ENCODE measurements around the gene SLC19A3.
A peak's percentile ranks its signal among the peaks of the same experiment; 100 is the strongest.
"Not testable (repeated sequence)": the region's sequence is repeated elsewhere in the genome, so short reads cannot be mapped to it uniquely, and the experiment has no call there.

SLC19A3 gene

GRCh38 chr2:227717687-227718567 lies at the start of gene SLC19A3:
SLC19A3 (minus strand) TSS chr2:227718028; CDS start chr2:227702318, 15,710 bp downstream.
- no peak for DNase-seq

- peak; percentile 44 to 61 for DNase-seq
Measured at GRCh38 chr2:227766373-227766883, 48.6 kb upstream of the SLC19A3 start.

- DNase-seq, result no peak
Measured at GRCh38 chr2:227765788-227766372, 48.1 kb upstream of the SLC19A3 start.

- DNase-seq, result no peak
Measured at GRCh38 chr2:227761740-227762476, 44.1 kb upstream of the SLC19A3 start.

GRCh38 chr2:227759411-227760118 lies 41.7 kb upstream of the SLC19A3 start:
- DNase-seq, result no peak

GRCh38 chr2:227756261-227756660 lies 38.4 kb upstream of the SLC19A3 start:
- DNase-seq, result not testable (repeated sequence)

GRCh38 chr2:227748079-227748478 lies 30.3 kb upstream of the SLC19A3 start:
- DNase-seq, result no peak

GRCh38 chr2:227745594-227745993 lies 27.8 kb upstream of the SLC19A3 start, which contains the start of gene SCYGR8:
SCYGR8 (plus strand) TSS chr2:227745894; CDS start chr2:227745894, 0 bp downstream.
- DNase-seq, result no peak

- DNase-seq, result not testable (repeated sequence)
Measured at GRCh38 chr2:227740705-227741104, 22.9 kb upstream of the SLC19A3 start.

- no peak for DNase-seq
Measured at GRCh38 chr2:227739351-227739750, 21.5 kb upstream of the SLC19A3 start.

GRCh38 chr2:227728035-227728434 lies 10.2 kb upstream of the SLC19A3 start, which contains the start of gene SCYGR7:
SCYGR7 (plus strand) TSS chr2:227728335; CDS start chr2:227728335, 0 bp downstream.
- no peak for DNase-seq

GRCh38 chr2:227724394-227725039 lies 6.7 kb upstream of the SLC19A3 start, which contains the start of gene SCYGR6:
SCYGR6 (minus strand) TSS chr2:227724757; CDS start chr2:227724757, 0 bp downstream.
- no peak for DNase-seq

- not testable (repeated sequence) for DNase-seq
Measured at GRCh38 chr2:227722821-227723220, 5.0 kb upstream of the SLC19A3 start.

- DNase-seq, result no peak
Measured at GRCh38 chr2:227720680-227721079, 2.9 kb upstream of the SLC19A3 start.

- DNase-seq, result no peak
Measured at GRCh38 chr2:227719641-227720040, 1.8 kb upstream of the SLC19A3 start.

GRCh38 chr2:227716501-227716900 lies 1.3 kb downstream of the SLC19A3 start:
- no peak for DNase-seq

GRCh38 chr2:227713291-227713690 lies 4.5 kb downstream of the SLC19A3 start:
- DNase-seq, result no peak

GRCh38 chr2:227710986-227711385 lies 6.8 kb downstream of the SLC19A3 start:
- no peak for DNase-seq

- no peak for DNase-seq
Measured at GRCh38 chr2:227707390-227707789, 10.4 kb downstream of the SLC19A3 start.

- no peak for DNase-seq
Measured at GRCh38 chr2:227706859-227707258, 11.0 kb downstream of the SLC19A3 start.

GRCh38 chr2:227703961-227704360 lies 13.9 kb downstream of the SLC19A3 start:
- DNase-seq, result no peak

- DNase-seq, result no peak
Measured at GRCh38 chr2:227703280-227703732, 14.5 kb downstream of the SLC19A3 start.

Measured in CD4-positive, alpha-beta T cell treated with Interferon alpha-2 for 1 hour (primary cell).